PC-9 (cell line): ENCODE results near the gene ZMIZ1. TPM values are rescaled to one million over a fixed set of nuclear protein-coding genes. Genes with fewer than 3 reads are reported as not detected.

ENCODE experiments used
- BruUV-seq: library from RNA; stranded (reverse); fragments of 400-500 nt; replicated peaks from 2 replicates; lab custom pipeline; 2021; lab: Mats Ljungman, UMichigan
- CTCF ChIA-PET: fragments of 300-600 bp; sonication (Branson Sonifier 250); formaldehyde crosslinking; loops from one replicate; lab custom pipeline; 2022; ENCODE audit warnings: antibody characterized with exemption; lab: Charles Lee
- POLR2A ChIA-PET: fragments of 300-600 bp; sonication (Branson Sonifier 250); formaldehyde crosslinking; loops from one replicate; lab custom pipeline; 2022; ENCODE audit warnings: antibody characterized with exemption; ENCODE audit not compliant: unreplicated experiment; lab: Charles Lee
- DNase-seq, 2 experiments: peaks; one replicate each; pipeline versions ENCODE4 v3.0.0 to v3.0.0-alpha.2; 2015 to 2022; ENCODE audit warnings: mixed read lengths in 1 of 2
- H2AFZ ChIP-seq: fragments of 200-600 bp; sonication (generic); 2 replicates; pipeline ENCODE4 v1.8.1; 2017; ENCODE audit warnings: antibody characterized with exemption
- H3F3A ChIP-seq: fragments of 200-600 bp; sonication (generic); 2 replicates; pipeline ENCODE4 v1.8.1; 2017; ENCODE audit warnings: antibody characterized with exemption, mild to moderate bottlenecking, low read depth; ENCODE audit not compliant: insufficient read depth
- H3K27ac ChIP-seq: fragments of 200-600 bp; sonication (generic); 2 replicates; pipeline ENCODE4 v1.6.1; 2016; ENCODE audit warnings: mixed run types
- H3K27me3 ChIP-seq: fragments of 200-600 bp; sonication (generic); 2 replicates; pipeline ENCODE4 v1.6.1; 2016; ENCODE audit warnings: low read depth, mixed run types; ENCODE audit not compliant: insufficient read depth
- H3K36me3 ChIP-seq: fragments of 200-600 bp; sonication (generic); 2 replicates; pipeline ENCODE4 v1.6.1; 2016; ENCODE audit warnings: low read depth, mixed run types
- H3K4me1 ChIP-seq: fragments of 200-600 bp; sonication (generic); replicated peaks from 2 replicates; pipeline ENCODE4 v1.6.1; 2016; ENCODE audit warnings: mixed run types; ENCODE audit not compliant: insufficient read depth
- H3K4me2 ChIP-seq: fragments of 200-600 bp; sonication (generic); 2 replicates; pipeline ENCODE4 v1.6.1; 2017; ENCODE audit warnings: mixed run types
- H3K4me3 ChIP-seq: fragments of 200-600 bp; sonication (generic); 2 replicates; pipeline ENCODE4 v1.6.1; 2016; ENCODE audit warnings: mixed run types
- H3K79me2 ChIP-seq: fragments of 200-600 bp; sonication (generic); 2 replicates; pipeline ENCODE4 v1.6.1; 2017; ENCODE audit warnings: low read depth, mixed run types
- H3K9me2 ChIP-seq: fragments of 200-600 bp; sonication (generic); 2 replicates; pipeline ENCODE4 v1.8.1; 2017; ENCODE audit warnings: mild to moderate bottlenecking; ENCODE audit not compliant: insufficient read depth
- H3K9me3 ChIP-seq: fragments of 200-600 bp; sonication (generic); 2 replicates; pipeline ENCODE4 v1.8.1; 2016; ENCODE audit warnings: low read depth; ENCODE audit not compliant: insufficient read depth
- H4K20me1 ChIP-seq: fragments of 200-600 bp; sonication (generic); 2 replicates; pipeline ENCODE4 v1.8.1; 2017; ENCODE audit not compliant: insufficient read depth
- EZH2 ChIP-seq: fragments of 200-600 bp; sonication (generic); IDR thresholded peaks from 2 replicates; pipeline ENCODE4 v1.8.0; 2017; ENCODE audit warnings: antibody characterized with exemption, low read depth
- intact Hi-C: fragments of 100-400 bp; cut with micrococcal nuclease; formaldehyde crosslinking; loops from one replicate; pipeline ENCODE4 v1.10.0; 2022; ENCODE audit not compliant: unreplicated experiment
- total RNA-seq: library from RNA; stranded (reverse); gene quantifications from 2 replicates; pipeline ENCODE4 v1.2.3, GENCODE V29; 2021
- TF ChIP-seq, protein P1 (sequence below): fragments of 200-600 bp; sonication (generic); conservative IDR thresholded peaks from 2 replicates; pipeline ENCODE4 v1.6.1; 2017; ENCODE audit warnings: mixed run types, antibody characterized with exemption, mild to moderate bottlenecking, moderate library complexity

The ZMIZ1 gene
- total RNA-seq, 1 experiment from 2014 or later, result 47.6 TPM

DNA sequence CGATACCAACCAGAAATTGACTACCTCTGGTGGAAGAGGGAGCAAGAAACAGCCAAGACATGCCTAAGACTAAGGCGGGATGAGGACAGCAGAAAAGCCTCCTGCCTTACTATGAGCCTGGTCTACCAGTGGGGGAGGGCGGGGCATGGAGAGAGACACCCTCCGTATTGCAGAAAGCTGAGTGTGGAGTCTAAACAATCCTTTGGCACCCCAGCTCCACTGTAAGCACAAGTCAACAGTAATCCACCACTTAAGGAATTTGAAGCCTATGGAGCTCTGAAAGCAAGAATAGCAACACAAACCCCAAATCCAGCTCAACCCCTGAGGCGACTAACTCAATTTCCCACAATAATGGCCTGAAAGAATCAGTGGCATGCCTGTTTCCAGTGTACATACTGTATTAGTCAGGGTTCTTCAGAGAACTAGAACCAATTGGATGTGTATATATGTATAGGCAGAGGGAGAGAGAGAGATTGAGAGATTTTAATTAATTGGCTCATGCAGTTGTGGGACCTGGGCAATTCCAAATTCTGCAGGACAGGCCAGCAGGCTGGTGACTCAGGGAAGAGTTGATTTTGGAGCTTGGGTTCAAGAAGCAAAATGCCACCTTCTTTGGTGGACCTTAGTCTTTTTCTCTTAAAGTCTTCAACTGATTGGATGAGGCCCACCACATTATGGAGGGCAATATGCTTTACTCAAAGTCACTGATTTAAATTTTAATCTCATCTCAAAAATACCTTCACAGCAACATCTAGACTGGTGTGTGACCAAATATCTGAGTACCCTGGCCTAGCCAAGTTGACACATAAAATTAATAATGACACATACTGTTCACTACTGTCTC lies 292.0 kb downstream of the ZMIZ1 start:
- POLR2A ChIA-PET, result no interaction called here
- intact Hi-C loops, result no loop called here
- no peak overlapping the region for H3K4me2 ChIP-seq
- peaks cover 23% of the 10 kb centered on the region; the same call in 1 of the 2 replicates for H3F3A ChIP-seq
- H3K27ac ChIP-seq, result no peak overlapping the region
- no TSS peak for BruUV-seq
- no peaks in the 10 kb centered on the region for H3K36me3 ChIP-seq
- CTCF ChIA-PET, result no interaction called here
- no peaks in the 10 kb centered on the region for H4K20me1 ChIP-seq
- TF ChIP-seq EZH2, result no peak
- TF ChIP-seq, protein P1, sequence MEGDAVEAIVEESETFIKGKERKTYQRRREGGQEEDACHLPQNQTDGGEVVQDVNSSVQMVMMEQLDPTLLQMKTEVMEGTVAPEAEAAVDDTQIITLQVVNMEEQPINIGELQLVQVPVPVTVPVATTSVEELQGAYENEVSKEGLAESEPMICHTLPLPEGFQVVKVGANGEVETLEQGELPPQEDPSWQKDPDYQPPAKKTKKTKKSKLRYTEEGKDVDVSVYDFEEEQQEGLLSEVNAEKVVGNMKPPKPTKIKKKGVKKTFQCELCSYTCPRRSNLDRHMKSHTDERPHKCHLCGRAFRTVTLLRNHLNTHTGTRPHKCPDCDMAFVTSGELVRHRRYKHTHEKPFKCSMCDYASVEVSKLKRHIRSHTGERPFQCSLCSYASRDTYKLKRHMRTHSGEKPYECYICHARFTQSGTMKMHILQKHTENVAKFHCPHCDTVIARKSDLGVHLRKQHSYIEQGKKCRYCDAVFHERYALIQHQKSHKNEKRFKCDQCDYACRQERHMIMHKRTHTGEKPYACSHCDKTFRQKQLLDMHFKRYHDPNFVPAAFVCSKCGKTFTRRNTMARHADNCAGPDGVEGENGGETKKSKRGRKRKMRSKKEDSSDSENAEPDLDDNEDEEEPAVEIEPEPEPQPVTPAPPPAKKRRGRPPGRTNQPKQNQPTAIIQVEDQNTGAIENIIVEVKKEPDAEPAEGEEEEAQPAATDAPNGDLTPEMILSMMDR, result no peak
- no peaks in the 10 kb centered on the region for H3K27me3 ChIP-seq
- no peak overlapping the region for H2AFZ ChIP-seq
- H3K4me1 ChIP-seq, result no peaks in the 10 kb centered on the region
- H3K4me3 ChIP-seq, result no peak overlapping the region
- H3K79me2 ChIP-seq, result no peaks in the 10 kb centered on the region
- no peaks in the 10 kb centered on the region for H3K9me2 ChIP-seq
- no peak for DNase-seq
- H3K9me3 ChIP-seq, result no peaks in the 10 kb centered on the region

DNA sequence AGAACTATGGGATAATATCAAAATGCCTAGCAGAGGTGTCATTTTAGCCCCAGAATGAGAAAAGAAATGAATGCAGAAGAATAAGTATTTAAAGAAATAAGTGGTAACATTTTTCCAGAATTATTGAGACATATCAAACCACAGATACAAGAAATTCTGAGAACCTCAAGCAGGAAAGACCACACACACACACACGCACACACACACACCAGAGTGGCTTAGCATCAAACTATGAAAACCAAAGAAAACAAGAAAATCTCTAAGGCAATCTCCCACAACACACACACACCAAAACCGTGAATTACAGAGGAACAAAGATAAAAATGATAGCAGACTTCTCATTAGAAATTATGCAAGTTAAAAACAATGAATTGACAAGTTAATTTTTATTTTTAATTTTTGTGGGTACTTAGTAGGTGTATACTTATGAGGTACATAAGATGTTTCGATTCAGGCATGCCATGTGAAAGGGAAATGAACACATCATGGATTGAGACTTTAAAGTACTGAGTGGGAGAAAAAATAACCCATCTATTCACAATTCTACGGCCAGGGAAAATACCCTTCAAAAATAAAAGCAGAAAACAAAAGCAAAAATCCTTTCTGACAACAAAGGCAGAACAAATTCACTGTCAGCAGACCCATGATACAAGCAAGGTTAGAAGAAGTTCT lies 293.1 kb downstream of the ZMIZ1 start:
- H3K4me1 ChIP-seq, result no peaks in the 10 kb centered on the region
- H3K27ac ChIP-seq, result no peak overlapping the region
- no peaks in the 10 kb centered on the region for H3K9me3 ChIP-seq
- H3K79me2 ChIP-seq, result no peaks in the 10 kb centered on the region
- H3K27me3 ChIP-seq, result no peaks in the 10 kb centered on the region
- H3K4me2 ChIP-seq, result no peak overlapping the region
- POLR2A ChIA-PET, result interaction anchor here (0.6 kb wide), 1 partner anchor 811 kb away, joined by 5 read pairs; no protein-coding TSS in a partner anchor
- CTCF ChIA-PET, result no interaction called here
- no peak for DNase-seq
- TF ChIP-seq, protein P1, result no peak
- TF ChIP-seq EZH2, result no peak
- no peak overlapping the region for H2AFZ ChIP-seq
- no peaks in the 10 kb centered on the region for H3K36me3 ChIP-seq
- H3K9me2 ChIP-seq, result 0 out of 2 replicates have a peak, but pooled peaks cover 4% of the 10 kb centered on the region
- intact Hi-C loops, result no loop called here
- BruUV-seq, result no TSS peak
- H4K20me1 ChIP-seq, result no peaks in the 10 kb centered on the region
- H3F3A ChIP-seq, result peaks cover 12% of the 10 kb centered on the region; the same call in 1 of the 2 replicates
- H3K4me3 ChIP-seq, result no peak overlapping the region
